SK-N-SH (cell line): ENCODE measurements around the gene OBSCN. TPM values are rescaled to one million over a fixed set of nuclear protein-coding genes. Genes with fewer than 3 reads are reported as not detected.
A peak's percentile ranks its signal among the peaks of the same experiment; 100 is the strongest.

Experiments
- CTCF ChIA-PET: fragments of 300-600, 350-600 bp; formaldehyde crosslinking; extraction: SDS; loops from one replicate; lab custom pipeline; 2021; lab: Yijun Ruan, JAX
- POLR2A ChIA-PET: fragments of 350-600 bp; sonication (Branson Sonifier 250); formaldehyde crosslinking; extraction: SDS; loops from one replicate; lab custom pipeline; 2020; ENCODE audit warnings: antibody characterized with exemption, inconsistent platforms; lab: Yijun Ruan, JAX
- DNase-seq: peaks from one replicate; pipeline ENCODE4 v3.0.0; 2012
- H2AFZ ChIP-seq: fragments of 200-600 bp; sonication (generic); 2 replicates; pipeline ENCODE4 v1.8.1; 2016; ENCODE audit warnings: antibody characterized with exemption, mild to moderate bottlenecking, low read depth
- H3F3A ChIP-seq: fragments of 200-600 bp; sonication (generic); replicated peaks from 2 replicates; pipeline ENCODE3; 2016; ENCODE audit warnings: antibody characterized with exemption, mild to moderate bottlenecking; ENCODE audit not compliant: insufficient read depth
- H3K27ac ChIP-seq, 2 experiments: fragments of 200-500 bp in 1 of 2; fragments of 200-600 bp in 1 of 2; sonication (Bioruptor generic) in 1 of 2; sonication (generic), shearing (Covaris generic) in 1 of 2; 2 replicates each; pipeline versions ENCODE4 v1.5.1 to v1.6.1; 2014 to 2016; ENCODE audit warnings: low read depth in 2 of 2, inconsistent platforms in 1 of 2, low read length in 1 of 2, mild to moderate bottlenecking in 1 of 2, mixed read lengths in 1 of 2
- H3K27me3 ChIP-seq: fragments of 200-600 bp; sonication (generic), shearing (Covaris generic); 2 replicates; pipeline ENCODE4 v1.6.1; 2016; ENCODE audit warnings: mixed run types; ENCODE audit not compliant: insufficient read depth
- H3K36me3 ChIP-seq, 2 experiments: fragments of 200-500 bp in 1 of 2; fragments of 200-600 bp in 1 of 2; sonication (Bioruptor generic) in 1 of 2; sonication (generic) in 1 of 2; replicated peaks in 1 of 2; 2 replicates each; pipeline versions ENCODE3 to v1.5.1; 2014 to 2016; ENCODE audit warnings: low read length in 1 of 2, mild to moderate bottlenecking in 1 of 2; ENCODE audit not compliant: insufficient read depth in 2 of 2, control insufficient read depth in 1 of 2
- H3K4me1 ChIP-seq, 2 experiments: fragments of 200-500 bp in 1 of 2; fragments of 200-600 bp in 1 of 2; sonication (Bioruptor generic) in 1 of 2; sonication (generic), shearing (Covaris generic) in 1 of 2; 2 replicates each; pipeline versions ENCODE4 v1.5.1 to v1.6.1; 2014 to 2016; ENCODE audit warnings: low read depth in 1 of 2, low read length in 1 of 2, mixed run types in 1 of 2; ENCODE audit not compliant: insufficient read depth in 2 of 2, control insufficient read depth in 1 of 2
- H3K4me2 ChIP-seq: fragments of 200-600 bp; sonication (generic), shearing (Covaris generic); 2 replicates; pipeline ENCODE4 v1.6.1; 2017; ENCODE audit warnings: mixed run types
- H3K4me3 ChIP-seq, 2 experiments: fragments of 200-500 bp in 1 of 2; fragments of 200-600 bp in 1 of 2; sonication (Bioruptor generic) in 1 of 2; sonication (generic), shearing (Covaris generic) in 1 of 2; 2 replicates each; pipeline versions ENCODE4 v1.5.1 to v1.8.1; 2014 to 2016; ENCODE audit warnings: low read depth in 2 of 2, inconsistent platforms in 1 of 2, low read length in 1 of 2, mild to moderate bottlenecking in 1 of 2, mixed read lengths in 1 of 2, moderate library complexity in 1 of 2
- H3K79me2 ChIP-seq: fragments of 200-600 bp; sonication (generic); 2 replicates; pipeline ENCODE4 v1.8.1; 2017; ENCODE audit warnings: mild to moderate bottlenecking; ENCODE audit not compliant: insufficient read depth
- H3K9ac ChIP-seq: fragments of 200-600 bp; sonication (generic); 2 replicates; pipeline ENCODE4 v1.6.1; 2017; ENCODE audit warnings: mixed run types
- H3K9me2 ChIP-seq: fragments of 200-600 bp; sonication (generic); 2 replicates; pipeline ENCODE4 v1.6.1; 2017; ENCODE audit warnings: mixed run types
- H3K9me3 ChIP-seq: fragments of 200-600 bp; sonication (generic); 2 replicates; pipeline ENCODE4 v1.6.1; 2017; ENCODE audit warnings: mixed run types, mild to moderate bottlenecking, moderate library complexity
- H4K20me1 ChIP-seq: fragments of 200-600 bp; sonication (generic); 2 replicates; pipeline ENCODE4 v1.6.1; 2017; ENCODE audit warnings: mild to moderate bottlenecking, mixed run types; ENCODE audit not compliant: insufficient read depth
- CHD2 ChIP-seq: fragments of 150-350 bp; IDR thresholded peaks from 2 replicates; pipeline ENCODE4 v1.6.1; 2018; ENCODE audit warnings: low read length; ENCODE audit not compliant: partially characterized antibody
- FOXJ3 ChIP-seq: sonication (generic); formaldehyde crosslinking; IDR thresholded peaks from 2 replicates; pipeline ENCODE4 v1.5.1; 2020; ENCODE audit warnings: mild to moderate bottlenecking, missing genetic modification reagents
- GABPA ChIP-seq: IDR thresholded peaks from 2 replicates; pipeline ENCODE4 v1.4.0; 2012; ENCODE audit warnings: low read depth, mild to moderate bottlenecking
- JUND ChIP-seq: IDR thresholded peaks from 2 replicates; pipeline ENCODE4 v1.4.0; 2012
- MXI1 ChIP-seq: IDR thresholded peaks from 2 replicates; pipeline ENCODE4 v1.6.1; 2012; ENCODE audit warnings: mild to moderate bottlenecking, low read depth, low read length, improper control_type of control experiment
- NFIC ChIP-seq: IDR thresholded peaks from 2 replicates; pipeline ENCODE4 v1.4.0; 2012; ENCODE audit warnings: borderline replicate concordance
- RCOR1 ChIP-seq: fragments of 150-350 bp; IDR thresholded peaks from 2 replicates; pipeline ENCODE4 v1.6.1; 2017; ENCODE audit warnings: antibody characterized with exemption, low read length
- RXRA ChIP-seq: IDR thresholded peaks from 2 replicates; pipeline ENCODE4 v1.4.0; 2012; ENCODE audit warnings: low read depth, mild to moderate bottlenecking, borderline replicate concordance
- SMC3 ChIP-seq: IDR thresholded peaks from 2 replicates; pipeline ENCODE4 v1.6.1; 2012; ENCODE audit warnings: low read depth, low read length, improper control_type of control experiment
- TAF1 ChIP-seq: IDR thresholded peaks from 2 replicates; pipeline ENCODE4 v1.6.1; 2012; ENCODE audit warnings: low read depth, mild to moderate bottlenecking, low read length, moderate library complexity, borderline replicate concordance
- TEAD4 ChIP-seq: IDR thresholded peaks from 2 replicates; pipeline ENCODE4 v1.4.0; 2012; ENCODE audit warnings: mild to moderate bottlenecking, borderline replicate concordance; ENCODE audit not compliant: insufficient read depth
- whole genome bisulfite sequencing: methylation state at CpG from one replicate; pipeline ENCODE4 v1.1.6; 2017; ENCODE audit warnings: low lambda C conversion rate; 5-methylcytosine and 5-hydroxymethylcytosine counted together
- polyA plus RNA-seq, 3 experiments: library from polyadenylated mRNA; depleted of rRNA; stranded (reverse); fragments of >200 nt; gene quantifications; 2 replicates each; pipeline ENCODE4 v1.2.3, GENCODE V29; 2012
- TF ChIP-seq, protein P1 (sequence below): IDR thresholded peaks from 2 replicates; pipeline ENCODE4; 2012
- TF ChIP-seq, protein P2 (sequence below): IDR thresholded peaks from 2 replicates; pipeline ENCODE4 v1.4.0; 2012; ENCODE audit warnings: low read depth, borderline replicate concordance
- TF ChIP-seq, protein P3 (sequence below): IDR thresholded peaks from 2 replicates; pipeline ENCODE4 v1.6.1; 2012; ENCODE audit warnings: mild to moderate bottlenecking, low read depth, low read length, moderate library complexity
- TF ChIP-seq, protein P4 (sequence below): IDR thresholded peaks from 2 replicates; pipeline ENCODE4 v1.4.0; 2012; ENCODE audit warnings: low read depth
- TF ChIP-seq, protein P5 (sequence below): fragments of 150-350 bp; IDR thresholded peaks from 2 replicates; pipeline ENCODE4 v1.6.1; 2017; ENCODE audit warnings: antibody characterized with exemption, low read length, low read depth, borderline replicate concordance

OBSCN gene
- polyA plus RNA-seq, 1 of the 3 experiments (the other 2 are of a cell fraction): 4.0 TPM

DNA sequence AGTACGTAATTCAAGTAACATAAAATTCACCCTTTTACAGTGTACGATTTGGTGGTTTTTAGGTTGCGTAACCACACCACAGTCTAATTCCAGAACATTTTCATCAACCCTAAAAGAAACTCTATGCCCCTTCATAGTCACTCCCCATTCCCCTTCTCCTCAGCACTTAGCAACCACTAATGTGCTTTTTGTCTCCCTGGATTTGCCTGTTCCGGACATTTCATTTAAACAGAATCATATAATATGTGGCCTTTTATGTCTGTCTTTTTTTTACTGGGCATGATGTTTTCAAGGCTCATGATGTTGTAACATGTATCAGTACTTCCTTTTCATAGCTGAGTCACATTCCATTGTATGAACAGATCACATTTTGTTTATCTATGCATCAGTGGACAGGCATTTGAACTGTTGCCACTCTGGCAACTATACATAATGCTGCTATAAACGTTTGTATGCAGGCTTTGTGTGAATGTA is 20.8 kb downstream of the OBSCN start:
- no peaks in the 10 kb centered on the region for H3K9me3 ChIP-seq
- ChIA-PET POLR2A (no interaction called here), CTCF (no interaction called here)
- no peaks in the 10 kb centered on the region for H3F3A ChIP-seq
- no peaks in the 10 kb centered on the region for H4K20me1 ChIP-seq
- no peak overlapping the region for H3K4me2 ChIP-seq
- no peak for DNase-seq
- H3K79me2 ChIP-seq: no peaks in the 10 kb centered on the region
- H2AFZ ChIP-seq: no peak overlapping the region
- TF ChIP-seq TAF1: no peak
- TF ChIP-seq SMC3: no peak
- no peak for TF ChIP-seq JUND
- TF ChIP-seq TEAD4: no peak
- no peak for TF ChIP-seq RXRA
- no peak for TF ChIP-seq FOXJ3 (CRISPR knock-in tag)
- no peak for TF ChIP-seq MXI1
- TF ChIP-seq CHD2: no peak
- TF ChIP-seq, protein P1, sequence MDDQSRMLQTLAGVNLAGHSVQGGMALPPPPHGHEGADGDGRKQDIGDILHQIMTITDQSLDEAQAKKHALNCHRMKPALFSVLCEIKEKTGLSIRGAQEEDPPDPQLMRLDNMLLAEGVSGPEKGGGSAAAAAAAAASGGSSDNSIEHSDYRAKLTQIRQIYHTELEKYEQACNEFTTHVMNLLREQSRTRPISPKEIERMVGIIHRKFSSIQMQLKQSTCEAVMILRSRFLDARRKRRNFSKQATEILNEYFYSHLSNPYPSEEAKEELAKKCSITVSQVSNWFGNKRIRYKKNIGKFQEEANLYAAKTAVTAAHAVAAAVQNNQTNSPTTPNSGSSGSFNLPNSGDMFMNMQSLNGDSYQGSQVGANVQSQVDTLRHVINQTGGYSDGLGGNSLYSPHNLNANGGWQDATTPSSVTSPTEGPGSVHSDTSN: no peak
- TF ChIP-seq NFIC: no peak
- no peak for TF ChIP-seq GABPA
- TF ChIP-seq, protein P2, sequence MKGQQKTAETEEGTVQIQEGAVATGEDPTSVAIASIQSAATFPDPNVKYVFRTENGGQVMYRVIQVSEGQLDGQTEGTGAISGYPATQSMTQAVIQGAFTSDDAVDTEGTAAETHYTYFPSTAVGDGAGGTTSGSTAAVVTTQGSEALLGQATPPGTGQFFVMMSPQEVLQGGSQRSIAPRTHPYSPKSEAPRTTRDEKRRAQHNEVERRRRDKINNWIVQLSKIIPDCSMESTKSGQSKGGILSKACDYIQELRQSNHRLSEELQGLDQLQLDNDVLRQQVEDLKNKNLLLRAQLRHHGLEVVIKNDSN: no peak
- TF ChIP-seq, protein P3, sequence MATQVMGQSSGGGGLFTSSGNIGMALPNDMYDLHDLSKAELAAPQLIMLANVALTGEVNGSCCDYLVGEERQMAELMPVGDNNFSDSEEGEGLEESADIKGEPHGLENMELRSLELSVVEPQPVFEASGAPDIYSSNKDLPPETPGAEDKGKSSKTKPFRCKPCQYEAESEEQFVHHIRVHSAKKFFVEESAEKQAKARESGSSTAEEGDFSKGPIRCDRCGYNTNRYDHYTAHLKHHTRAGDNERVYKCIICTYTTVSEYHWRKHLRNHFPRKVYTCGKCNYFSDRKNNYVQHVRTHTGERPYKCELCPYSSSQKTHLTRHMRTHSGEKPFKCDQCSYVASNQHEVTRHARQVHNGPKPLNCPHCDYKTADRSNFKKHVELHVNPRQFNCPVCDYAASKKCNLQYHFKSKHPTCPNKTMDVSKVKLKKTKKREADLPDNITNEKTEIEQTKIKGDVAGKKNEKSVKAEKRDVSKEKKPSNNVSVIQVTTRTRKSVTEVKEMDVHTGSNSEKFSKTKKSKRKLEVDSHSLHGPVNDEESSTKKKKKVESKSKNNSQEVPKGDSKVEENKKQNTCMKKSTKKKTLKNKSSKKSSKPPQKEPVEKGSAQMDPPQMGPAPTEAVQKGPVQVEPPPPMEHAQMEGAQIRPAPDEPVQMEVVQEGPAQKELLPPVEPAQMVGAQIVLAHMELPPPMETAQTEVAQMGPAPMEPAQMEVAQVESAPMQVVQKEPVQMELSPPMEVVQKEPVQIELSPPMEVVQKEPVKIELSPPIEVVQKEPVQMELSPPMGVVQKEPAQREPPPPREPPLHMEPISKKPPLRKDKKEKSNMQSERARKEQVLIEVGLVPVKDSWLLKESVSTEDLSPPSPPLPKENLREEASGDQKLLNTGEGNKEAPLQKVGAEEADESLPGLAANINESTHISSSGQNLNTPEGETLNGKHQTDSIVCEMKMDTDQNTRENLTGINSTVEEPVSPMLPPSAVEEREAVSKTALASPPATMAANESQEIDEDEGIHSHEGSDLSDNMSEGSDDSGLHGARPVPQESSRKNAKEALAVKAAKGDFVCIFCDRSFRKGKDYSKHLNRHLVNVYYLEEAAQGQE: no peak
- TF ChIP-seq, protein P4, sequence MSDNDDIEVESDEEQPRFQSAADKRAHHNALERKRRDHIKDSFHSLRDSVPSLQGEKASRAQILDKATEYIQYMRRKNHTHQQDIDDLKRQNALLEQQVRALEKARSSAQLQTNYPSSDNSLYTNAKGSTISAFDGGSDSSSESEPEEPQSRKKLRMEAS: no peak
- TF ChIP-seq, protein P5, sequence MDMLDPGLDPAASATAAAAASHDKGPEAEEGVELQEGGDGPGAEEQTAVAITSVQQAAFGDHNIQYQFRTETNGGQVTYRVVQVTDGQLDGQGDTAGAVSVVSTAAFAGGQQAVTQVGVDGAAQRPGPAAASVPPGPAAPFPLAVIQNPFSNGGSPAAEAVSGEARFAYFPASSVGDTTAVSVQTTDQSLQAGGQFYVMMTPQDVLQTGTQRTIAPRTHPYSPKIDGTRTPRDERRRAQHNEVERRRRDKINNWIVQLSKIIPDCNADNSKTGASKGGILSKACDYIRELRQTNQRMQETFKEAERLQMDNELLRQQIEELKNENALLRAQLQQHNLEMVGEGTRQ: no peak
- no peak for TF ChIP-seq RCOR1
- 80% methylated on average over 5 of the region's 5 CpGs for WGBS
- peaks cover 0 to 7% of the 10 kb centered on the region in 2 experiments for H3K36me3 ChIP-seq
- H3K27ac ChIP-seq: peak overlapping the region in 1 of 2 experiments; percentile 19; a peak in 2 of 4 replicates
- H3K4me1 ChIP-seq: no peaks in the 10 kb centered on the region
- no peaks in the 10 kb centered on the region for H3K9me2 ChIP-seq
- H3K9ac ChIP-seq: no peak overlapping the region
- no peaks in the 10 kb centered on the region for H3K27me3 ChIP-seq
- H3K4me3 ChIP-seq: no peak overlapping the region
